Naive thymus-derived CD8-positive, alpha-beta T cell (primary cell): ENCODE data around the gene HDAC9. TPM values are rescaled to one million over a fixed set of nuclear protein-coding genes. Genes with fewer than 3 reads are reported as not detected.
"Not testable (repeated sequence)": the region's sequence is repeated elsewhere in the genome, so short reads cannot be mapped to it uniquely, and the experiment has no call there.

Experiments
- ATAC-seq, 2 donors: fragments of 150-1000 bp; cut with Tn5 transposase in 1 of 2; sonication (Bioruptor Pico), chemical (Tn5 transposase) in 1 of 2; 1 replicate in 1 of 2; 2 replicates in 1 of 2; pipeline ENCODE4 v1.10.0; 2021; ENCODE audit warnings: mild to moderate bottlenecking in 2 of 2, moderate library complexity in 2 of 2
- POLR2A ChIA-PET: fragments of 350-600 bp; sonication (Branson Sonifier 250); formaldehyde crosslinking; loops from one replicate; lab custom pipeline; 2021; ENCODE audit warnings: antibody characterized with exemption; lab: Charles Lee
- DNase-seq, 10 donors: peaks; one replicate each; pipeline versions ENCODE4 v3.0.0 to v3.0.0-alpha.2; 2020 to 2022
- H3K27ac Mint-ChIP-seq, 10 donors: one replicate each; pipeline ENCODE4 v1.8.0; 2020 to 2022; ENCODE audit warnings: mild to moderate bottlenecking in 10 of 10, mixed read lengths in 10 of 10, moderate library complexity in 4 of 10, inconsistent platforms in 1 of 10
- H3K27me3 Mint-ChIP-seq, 5 donors: one replicate each; pipeline ENCODE4 v1.8.0; 2021 to 2022; ENCODE audit warnings: mixed read lengths in 5 of 5
- H3K36me3 Mint-ChIP-seq, 3 donors: one replicate each; pipeline ENCODE4 v1.8.0; 2020 to 2022; ENCODE audit warnings: mixed read lengths in 3 of 3, mild to moderate bottlenecking in 2 of 3, inconsistent platforms in 1 of 3
- H3K4me1 Mint-ChIP-seq, 4 donors: one replicate each; pipeline ENCODE4 v1.8.0; 2021 to 2022; ENCODE audit warnings: mixed read lengths in 4 of 4
- H3K4me3 Mint-ChIP-seq, 10 donors: one replicate each; pipeline ENCODE4 v1.8.0; 2020 to 2022; ENCODE audit warnings: mild to moderate bottlenecking in 10 of 10, mixed read lengths in 10 of 10, moderate library complexity in 6 of 10, inconsistent platforms in 1 of 10
- H3K9me3 Mint-ChIP-seq, 9 donors: one replicate each; pipeline ENCODE4 v1.8.0; 2020 to 2022; ENCODE audit warnings: mixed read lengths in 9 of 9, mild to moderate bottlenecking in 3 of 9, inconsistent platforms in 1 of 9, moderate library complexity in 1 of 9
- polyA plus RNA-seq, 3 donors: library from polyadenylated mRNA; unstranded; fragments of 300-500 nt; fragmentation: Illumina TruSeq; gene quantifications; one replicate each; pipeline ENCODE4 v1.2.3, GENCODE V29; 2021
- total RNA-seq, 8 experiments: library from RNA in 2 of 8; stranded (reverse) in 2 of 8; gene quantifications; one replicate each; pipeline ENCODE4 v1.2.3 and lab custom pipeline; 2021 to 2026

Gene HDAC9
- total and polyA plus RNA-seq, 5 experiments from 2014 or later = 0.03 to 3.1 (median 2.0) TPM

- DNase-seq, H3K27ac Mint-ChIP-seq, H3K4me1 Mint-ChIP-seq, ATAC-seq, H3K27me3 Mint-ChIP-seq, POLR2A ChIA-PET, H3K36me3 Mint-ChIP-seq, H3K4me3 Mint-ChIP-seq: not testable (repeated sequence)
- peaks cover 0 to 11% (median 5%) of the 10 kb centered on the region in 9 donors for H3K9me3 Mint-ChIP-seq
These were observed 472.2 kb downstream of the HDAC9 start for GRCh38 chr7:18967755-18968154.

GRCh38 chr7:18971839-18972238 is 476.3 kb downstream of the HDAC9 start:
- Mint-ChIP-seq H3K4me3 (no peak overlapping the region), H3K36me3 (no peaks in the 10 kb centered on the region), H3K27ac (no peak overlapping the region), H3K27me3 (no peaks in the 10 kb centered on the region), H3K9me3 (peaks cover 0 to 23% (median 4%) of the 10 kb centered on the region in 9 donors), H3K4me1 (no peaks in the 10 kb centered on the region)
- no peak for DNase-seq
- POLR2A ChIA-PET = no interaction called here
- ATAC-seq = no peak

GRCh38 chr7:18974803-18975202 is 479.3 kb downstream of the HDAC9 start:
- no peaks in the 10 kb centered on the region for H3K36me3 Mint-ChIP-seq
- peaks cover 0 to 23% (median 4%) of the 10 kb centered on the region in 9 donors for H3K9me3 Mint-ChIP-seq
- no peaks in the 10 kb centered on the region for H3K27me3 Mint-ChIP-seq
- DNase-seq (no peak), ATAC-seq (no peak)
- POLR2A ChIA-PET = no interaction called here
- no peak overlapping the region for H3K4me3 Mint-ChIP-seq
- H3K27ac Mint-ChIP-seq = no peak overlapping the region
- no peaks in the 10 kb centered on the region for H3K4me1 Mint-ChIP-seq

GRCh38 chr7:18975276-18975675 is 479.7 kb downstream of the HDAC9 start:
- H3K36me3 Mint-ChIP-seq = no peaks in the 10 kb centered on the region
- no peak overlapping the region for H3K4me3 Mint-ChIP-seq
- no peak for ATAC-seq
- H3K4me1 Mint-ChIP-seq = no peaks in the 10 kb centered on the region
- POLR2A ChIA-PET = no interaction called here
- peaks cover 0 to 23% (median 4%) of the 10 kb centered on the region in 9 donors for H3K9me3 Mint-ChIP-seq
- DNase-seq = no peak
- H3K27ac Mint-ChIP-seq = no peak overlapping the region
- H3K27me3 Mint-ChIP-seq = no peaks in the 10 kb centered on the region

- no peaks in the 10 kb centered on the region for H3K27me3 Mint-ChIP-seq
- POLR2A ChIA-PET = no interaction called here
These were observed 480.2 kb downstream of the HDAC9 start for GRCh38 chr7:18975689-18976280.

GRCh38 chr7:18976715-18977471 is 481.3 kb downstream of the HDAC9 start:
- no peaks in the 10 kb centered on the region for H3K4me1 Mint-ChIP-seq
- POLR2A ChIA-PET = no interaction called here
- H3K27me3 Mint-ChIP-seq = no peaks in the 10 kb centered on the region
- H3K9me3 Mint-ChIP-seq = peaks cover 0 to 23% (median 3%) of the 10 kb centered on the region in 9 donors
- no peak for ATAC-seq
- H3K36me3 Mint-ChIP-seq = no peaks in the 10 kb centered on the region
- no peak overlapping the region for H3K27ac Mint-ChIP-seq
- no peak for DNase-seq
- H3K4me3 Mint-ChIP-seq = no peak overlapping the region

More at GRCh38 chr7:18975689-18976280, 480.2 kb downstream of the HDAC9 start:
- Mint-ChIP-seq H3K9me3 (peaks cover 0 to 23% (median 4%) of the 10 kb centered on the region in 9 donors), H3K4me1 (no peaks in the 10 kb centered on the region), H3K36me3 (no peaks in the 10 kb centered on the region), H3K4me3 (no peak overlapping the region), H3K27ac (no peak overlapping the region)
- no peak for DNase-seq
- ATAC-seq = no peak

GRCh38 chr7:18978108-18978495 is 482.6 kb downstream of the HDAC9 start:
- POLR2A ChIA-PET = no interaction called here
- Mint-ChIP-seq H3K27me3 (no peaks in the 10 kb centered on the region), H3K27ac (no peak overlapping the region)

GRCh38 chr7:18990700-18991099 is 495.2 kb downstream of the HDAC9 start:
- H3K27ac Mint-ChIP-seq, ATAC-seq, H3K4me3 Mint-ChIP-seq, H3K27me3 Mint-ChIP-seq, H3K36me3 Mint-ChIP-seq, H3K9me3 Mint-ChIP-seq, H3K4me1 Mint-ChIP-seq, POLR2A ChIA-PET, DNase-seq: not testable (repeated sequence)

More at GRCh38 chr7:18978108-18978495, 482.6 kb downstream of the HDAC9 start:
- no peak overlapping the region for H3K4me3 Mint-ChIP-seq
- no peak for DNase-seq
- no peak for ATAC-seq
- H3K36me3 Mint-ChIP-seq = no peaks in the 10 kb centered on the region
- peaks cover 0 to 30% (median 5%) of the 10 kb centered on the region in 9 donors for H3K9me3 Mint-ChIP-seq
- H3K4me1 Mint-ChIP-seq = no peaks in the 10 kb centered on the region

- no peak for ATAC-seq
- Mint-ChIP-seq H3K4me1 (no peaks in the 10 kb centered on the region), H3K36me3 (no peaks in the 10 kb centered on the region), H3K27me3 (no peaks in the 10 kb centered on the region), H3K9me3 (peaks cover 0 to 7% (median 0%) of the 10 kb centered on the region in 9 donors), H3K4me3 (no peak overlapping the region), H3K27ac (no peak overlapping the region)
- DNase-seq = no peak
- POLR2A ChIA-PET = no interaction called here
These were observed 498.6 kb downstream of the HDAC9 start for GRCh38 chr7:18993933-18994668.

GRCh38 chr7:18995270-18995671 is 499.7 kb downstream of the HDAC9 start:
- no peak overlapping the region for H3K27ac Mint-ChIP-seq
- ATAC-seq = no peak
- H3K36me3 Mint-ChIP-seq = no peaks in the 10 kb centered on the region
- POLR2A ChIA-PET = no interaction called here
- no peaks in the 10 kb centered on the region for H3K27me3 Mint-ChIP-seq
- peaks cover 0 to 7% (median 0%) of the 10 kb centered on the region in 9 donors for H3K9me3 Mint-ChIP-seq
- no peak for DNase-seq
- H3K4me1 Mint-ChIP-seq = no peaks in the 10 kb centered on the region
- H3K4me3 Mint-ChIP-seq = no peak overlapping the region

- no peak for DNase-seq
- Mint-ChIP-seq H3K36me3 (no peaks in the 10 kb centered on the region), H3K4me3 (no peak overlapping the region), H3K27me3 (no peaks in the 10 kb centered on the region), H3K4me1 (no peaks in the 10 kb centered on the region), H3K27ac (no peak overlapping the region), H3K9me3 (peaks cover 0 to 5% (median 0%) of the 10 kb centered on the region in 9 donors)
- POLR2A ChIA-PET = no interaction called here
- ATAC-seq = no peak
These were observed 500.4 kb downstream of the HDAC9 start for GRCh38 chr7:18995811-18996426.

- no peak overlapping the region for H3K4me3 Mint-ChIP-seq
- no peaks in the 10 kb centered on the region for H3K4me1 Mint-ChIP-seq
- H3K27ac Mint-ChIP-seq = no peak overlapping the region
- no peaks in the 10 kb centered on the region for H3K36me3 Mint-ChIP-seq
- POLR2A ChIA-PET = no interaction called here
- DNase-seq (no peak), ATAC-seq (no peak)
- peaks cover 0 to 3% (median 0%) of the 10 kb centered on the region in 9 donors for H3K9me3 Mint-ChIP-seq
- no peaks in the 10 kb centered on the region for H3K27me3 Mint-ChIP-seq
These were observed 501.0 kb downstream of the HDAC9 start for GRCh38 chr7:18996583-18996982.
